ENCODE results near the gene GLT1D1.

- TF ChIP-seq CTCF (IDR thresholded peaks at IDR 0.05; ENCODE audit: low read length): no peak
- TF ChIP-seq EZH2 (optimal IDR thresholded peaks at IDR 0.05; ENCODE audit: low read depth, low read length): no peak
Measured at GRCh38 chr12:129025055-129025454, 171.8 kb downstream of the GLT1D1 start.

Measured in MM.1S (cell line).